HG03095 (cell line): ENCODE data around the gene ZNF628.

Experiments used
- ATAC-seq: cut with Tn5 transposase; IDR thresholded peaks from one replicate; pipeline ENCODE4 v1.9.1; 2021; ENCODE audit warnings: moderate library complexity; ENCODE audit not compliant: unreplicated experiment

The ZNF628 gene

DNA sequence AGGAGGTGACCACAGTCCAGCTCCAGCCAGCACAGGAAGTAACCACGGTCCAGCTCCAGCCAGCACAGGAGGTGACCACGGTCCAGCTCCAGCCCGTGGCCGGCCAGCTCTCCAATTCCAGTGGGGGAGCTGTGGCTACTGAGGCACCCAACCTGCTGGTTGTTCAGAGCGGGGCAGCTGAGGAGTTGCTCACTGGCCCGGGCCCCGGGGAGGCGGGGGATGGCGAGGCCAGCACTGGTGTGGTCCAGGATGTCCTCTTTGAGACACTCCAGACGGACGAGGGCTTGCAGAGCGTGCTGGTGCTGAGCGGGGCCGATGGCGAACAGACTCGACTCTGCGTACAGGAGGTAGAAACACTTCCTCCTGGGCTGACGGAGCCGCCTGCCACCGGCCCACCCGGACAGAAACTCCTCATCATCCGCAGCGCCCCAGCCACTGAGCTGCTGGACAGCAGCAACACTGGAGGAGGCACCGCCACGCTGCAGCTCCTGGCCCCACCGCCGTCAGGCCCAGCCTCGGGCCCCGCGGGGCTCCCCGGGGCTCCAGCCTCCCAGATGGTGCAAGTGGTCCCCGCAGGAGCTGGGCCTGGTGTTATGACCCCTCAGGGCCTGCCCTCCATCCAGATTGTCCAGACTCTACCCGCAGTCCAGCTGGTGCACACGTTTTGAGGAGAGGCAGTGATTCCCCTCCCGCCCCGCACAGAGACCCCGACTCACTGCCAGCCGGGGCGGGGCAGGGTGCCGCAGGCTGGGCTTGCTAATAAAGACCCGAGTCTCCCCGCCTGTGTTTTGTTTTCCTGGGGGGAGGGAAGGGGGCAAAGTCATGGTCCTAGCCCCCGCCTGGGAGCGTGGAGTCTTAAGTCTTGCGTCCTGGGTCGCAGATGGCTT lies 7.5 kb downstream of the ZNF628 start:
- no peak for ATAC-seq

- ATAC-seq: no peak
Observed at GRCh38 chr19:55484593-55485438, 8.4 kb downstream of the ZNF628 start, which contains the start of gene NAT14. Gene NAT14, plus strand, starts transcription at chr19:55485188. Its CDS starts 521 bp downstream, at chr19:55485709.

GRCh38 chr19:55485439-55486011 lies 9.1 kb downstream of the ZNF628 start:
- no peak for ATAC-seq

DNA sequence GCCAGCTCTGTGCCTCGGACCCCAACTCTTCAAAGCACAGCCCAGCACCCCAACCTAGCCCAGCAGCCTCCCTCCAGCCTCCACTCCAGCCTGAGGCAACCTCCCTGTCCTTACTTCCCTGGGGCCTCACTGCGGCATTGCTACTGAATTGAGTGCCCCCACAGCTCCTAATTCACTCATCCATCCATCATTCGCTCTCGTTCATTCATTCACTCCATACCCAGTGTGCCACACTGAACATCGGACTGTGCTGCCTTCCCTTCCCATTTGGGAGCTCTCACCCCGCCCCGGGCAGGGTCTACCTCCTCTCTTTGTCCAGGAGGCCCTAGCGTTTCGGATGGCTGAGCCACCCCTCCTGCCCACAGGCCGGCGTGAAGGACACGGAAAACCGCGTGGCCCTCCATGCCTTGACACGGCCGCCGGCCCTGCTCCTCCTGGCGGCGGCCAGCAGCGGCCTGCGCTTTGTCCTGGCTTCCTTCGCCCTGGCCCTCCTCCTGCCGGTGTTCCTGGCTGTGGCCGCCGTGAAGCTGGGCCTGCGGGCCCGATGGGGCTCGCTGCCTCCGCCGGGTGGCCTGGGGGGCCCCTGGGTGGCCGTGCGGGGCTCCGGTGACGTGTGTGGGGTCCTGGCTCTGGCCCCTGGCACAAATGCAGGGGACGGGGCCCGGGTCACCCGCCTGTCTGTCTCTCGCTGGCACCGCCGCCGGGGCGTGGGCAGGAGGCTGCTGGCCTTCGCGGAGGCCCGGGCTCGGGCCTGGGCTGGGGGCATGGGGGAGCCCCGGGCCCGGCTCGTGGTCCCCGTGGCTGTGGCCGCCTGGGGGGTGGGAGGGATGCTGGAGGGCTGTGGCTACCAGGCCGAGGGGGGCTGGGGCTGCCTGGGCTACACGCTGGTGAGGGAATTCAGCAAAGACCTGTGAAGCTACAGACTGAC lies 9.9 kb downstream of the ZNF628 start:
- no peak for ATAC-seq

GRCh38 chr19:55486971-55487923 lies 10.8 kb downstream of the ZNF628 start:
- no peak for ATAC-seq

GRCh38 chr19:55487924-55488687 lies 11.7 kb downstream of the ZNF628 start, which contains the start of gene SSC5D:
Gene SSC5D, plus strand, starts transcription at chr19:55488436. Its CDS starts 154 bp downstream, at chr19:55488590.
- no peak for ATAC-seq

DNA sequence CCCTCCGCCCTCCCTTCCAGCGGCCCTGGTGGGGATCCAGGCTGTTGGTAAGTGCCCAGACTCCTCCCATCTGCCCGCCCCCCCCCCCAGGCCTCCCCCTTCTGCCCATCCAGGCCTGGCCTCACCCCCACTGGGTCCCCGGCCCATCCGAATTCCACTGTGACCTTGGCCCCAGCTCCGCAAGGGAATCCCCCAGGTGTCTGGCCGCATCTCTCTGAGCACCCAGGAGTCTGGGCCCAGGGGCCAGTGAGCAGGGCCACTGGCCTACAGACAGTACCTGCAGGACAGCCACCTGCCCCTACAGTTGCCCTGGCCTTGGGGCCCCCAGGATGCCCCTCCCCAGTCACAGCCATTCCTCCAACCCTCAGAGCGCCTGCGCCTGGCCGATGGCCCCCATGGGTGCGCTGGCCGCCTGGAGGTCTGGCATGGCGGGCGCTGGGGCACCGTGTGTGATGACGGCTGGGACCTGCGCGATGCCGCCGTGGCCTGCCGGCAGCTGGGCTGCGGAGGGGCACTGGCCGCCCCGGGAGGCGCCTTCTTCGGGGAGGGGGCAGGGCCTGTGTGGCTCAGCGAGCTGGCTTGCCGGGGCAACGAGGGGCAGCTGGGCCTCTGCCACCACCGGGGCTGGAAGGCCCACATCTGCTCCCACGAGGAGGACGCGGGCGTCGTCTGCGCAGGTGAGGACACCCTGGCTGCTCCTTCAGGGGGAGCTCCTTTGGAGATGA lies 12.7 kb downstream of the ZNF628 start:
- no peak for ATAC-seq

- ATAC-seq: no peak
Observed at GRCh38 chr19:55489711-55490477, 13.5 kb downstream of the ZNF628 start.

DNA sequence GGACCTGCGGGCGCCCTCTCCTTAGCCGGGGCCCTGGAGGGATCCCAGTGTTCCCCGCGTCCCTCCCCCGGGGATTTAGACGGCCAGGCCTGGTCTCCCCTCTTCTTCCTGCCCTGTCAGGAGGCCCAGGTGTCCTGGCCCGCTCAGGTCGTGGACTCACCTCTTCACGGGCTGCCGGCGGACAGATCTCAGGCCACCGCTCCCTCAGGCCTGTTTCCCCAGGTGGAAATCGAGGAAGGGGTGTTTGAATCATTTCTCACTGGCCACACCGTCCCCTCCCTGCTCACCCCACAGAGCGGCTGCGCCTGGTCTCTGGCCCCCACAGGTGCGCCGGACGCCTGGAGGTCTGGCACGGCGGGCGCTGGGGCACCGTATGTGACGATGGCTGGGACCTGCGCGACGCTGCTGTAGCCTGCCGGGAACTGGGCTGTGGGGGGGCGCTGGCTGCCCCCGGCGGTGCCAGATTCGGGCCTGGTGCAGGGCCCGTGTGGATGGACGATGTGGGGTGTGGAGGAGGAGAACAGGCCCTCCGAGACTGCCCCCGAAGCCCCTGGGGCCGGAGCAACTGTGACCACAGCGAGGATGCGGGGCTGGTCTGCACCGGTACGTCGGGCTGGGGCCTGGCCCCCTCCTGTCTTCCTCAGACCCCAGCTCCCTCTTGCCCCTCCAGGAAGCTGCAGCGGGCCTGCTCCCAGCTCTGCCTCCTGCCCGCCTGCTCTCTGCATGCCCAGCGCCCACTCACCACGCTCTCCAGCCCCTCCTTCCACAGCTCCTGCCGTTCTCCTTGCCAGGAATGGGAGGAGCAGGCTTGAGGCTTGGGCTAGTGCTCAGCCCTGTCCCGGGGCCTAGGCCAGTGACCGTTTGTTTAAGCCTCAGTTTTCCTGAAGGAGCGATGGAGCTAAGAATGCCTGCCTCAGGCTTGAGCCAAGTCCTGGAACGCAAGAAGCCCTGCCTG lies 14.3 kb downstream of the ZNF628 start:
- ATAC-seq: no peak

DNA sequence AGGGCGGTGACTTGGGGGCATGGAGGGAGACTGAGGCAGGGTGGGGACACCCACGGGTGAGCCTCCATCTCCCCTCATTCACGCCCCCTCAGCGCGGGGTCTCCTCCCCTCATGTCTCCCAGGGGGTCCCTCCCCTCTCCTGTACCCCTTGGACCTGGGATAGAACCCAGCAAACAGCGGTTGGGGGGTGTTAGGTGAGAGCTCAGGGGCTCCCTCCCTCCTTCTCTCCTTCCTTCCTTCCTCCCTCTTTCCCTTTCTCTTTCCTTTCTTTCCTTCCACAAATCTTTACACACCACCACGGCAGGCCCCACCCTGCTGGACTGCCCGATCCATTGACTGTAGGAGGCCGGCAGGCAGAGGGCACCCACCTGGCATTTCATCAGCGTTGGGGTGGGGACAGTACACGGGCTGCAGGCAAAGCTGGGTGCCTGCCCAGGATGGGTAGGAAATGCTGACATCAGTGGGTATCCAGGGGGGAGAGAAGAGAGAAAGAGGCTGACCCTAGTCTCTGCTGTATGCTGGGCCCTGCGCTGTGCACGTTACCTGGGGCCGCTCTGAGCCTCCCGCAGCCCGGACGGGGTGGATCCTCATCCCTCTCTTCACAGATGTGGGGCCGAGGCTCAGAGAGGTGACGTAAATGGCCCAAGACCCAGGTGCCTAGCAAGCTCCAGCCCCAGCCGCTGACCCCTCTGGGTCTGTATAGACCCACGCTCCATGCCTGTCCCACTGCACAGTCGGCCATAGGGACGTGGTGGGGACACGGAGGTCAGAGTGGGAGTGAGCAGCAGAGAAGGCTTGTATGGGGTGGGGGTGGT lies 15.3 kb downstream of the ZNF628 start:
- ATAC-seq: no peak

DNA sequence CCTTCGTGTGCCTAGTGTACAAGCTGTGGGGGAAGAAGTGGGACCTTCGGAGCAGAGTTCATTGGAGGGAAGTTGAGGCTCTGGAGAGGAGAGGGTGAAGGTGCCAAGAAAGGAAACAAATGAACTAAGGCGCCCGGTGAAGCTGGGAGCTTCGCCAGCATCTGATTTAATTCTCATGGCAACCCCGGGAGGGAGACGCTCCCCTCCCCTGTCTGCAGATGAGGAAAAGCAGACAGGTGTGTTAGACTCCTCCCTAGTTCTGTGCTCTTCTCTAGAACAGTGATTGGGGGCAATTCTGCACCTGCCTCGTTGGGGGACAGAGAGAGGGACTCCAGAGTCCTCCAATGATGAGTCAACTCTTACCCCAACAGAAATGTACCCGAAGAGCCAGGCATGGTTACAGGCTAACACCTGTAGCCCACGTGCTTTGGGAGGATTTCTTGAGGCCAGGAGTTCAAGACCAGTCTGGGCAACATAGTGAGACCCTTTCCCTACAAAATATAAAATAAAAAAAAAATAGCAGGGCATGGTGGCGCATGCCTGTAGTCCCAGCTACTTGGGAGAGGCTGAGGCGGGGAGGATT lies 16.0 kb downstream of the ZNF628 start:
- no peak for ATAC-seq

DNA sequence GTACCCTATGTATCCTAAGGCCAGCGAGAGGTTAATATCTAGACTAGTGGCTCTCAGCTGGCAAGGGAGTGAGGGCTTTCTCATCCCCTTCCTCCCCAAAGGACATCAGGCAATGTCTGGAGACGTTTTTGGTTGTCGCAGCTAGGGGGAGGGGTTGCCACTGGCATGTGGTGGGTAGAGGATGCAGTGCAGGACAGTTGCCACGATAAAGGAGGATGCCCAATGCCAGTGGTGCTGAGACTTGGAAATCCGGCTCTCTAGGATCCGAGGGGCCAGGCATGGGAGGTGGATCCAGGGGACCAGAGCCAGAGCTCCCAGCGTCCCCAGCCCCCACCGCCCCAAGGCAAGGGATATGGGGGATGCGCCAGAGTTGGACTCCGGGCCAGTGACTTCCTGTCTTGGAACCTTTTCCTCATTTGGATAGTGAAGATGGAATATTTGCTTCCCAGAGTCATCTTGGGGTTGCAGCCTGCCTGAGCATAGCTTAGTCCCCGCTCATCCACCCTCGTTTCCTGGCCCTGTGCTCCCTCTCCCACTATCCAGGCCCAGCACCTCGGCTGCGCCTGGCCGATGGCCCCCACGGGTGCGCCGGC lies 16.7 kb downstream of the ZNF628 start:
- ATAC-seq: no peak

DNA sequence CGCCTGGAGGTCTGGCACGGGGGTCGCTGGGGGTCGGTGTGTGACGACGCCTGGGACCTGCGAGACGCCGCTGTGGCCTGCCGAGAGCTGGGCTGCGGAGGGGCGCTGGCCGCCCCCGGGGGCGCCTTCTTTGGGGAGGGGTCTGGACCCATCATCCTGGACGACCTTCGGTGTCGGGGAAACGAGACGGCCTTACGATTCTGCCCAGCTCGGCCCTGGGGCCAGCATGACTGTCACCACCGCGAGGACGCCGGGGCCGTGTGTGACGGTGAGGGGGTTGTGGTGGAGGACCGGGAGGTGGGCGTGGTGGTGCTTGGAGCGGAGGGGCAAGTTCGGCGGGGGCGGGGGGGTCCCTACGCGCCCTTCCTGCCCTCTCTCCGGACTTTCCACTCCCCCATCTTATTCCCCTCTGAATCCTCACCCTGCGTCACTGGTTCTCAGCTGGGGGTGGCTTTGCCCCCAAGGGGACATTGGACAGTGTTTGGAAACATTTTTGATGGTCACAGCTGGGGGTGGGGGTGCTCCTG lies 17.3 kb downstream of the ZNF628 start:
- no peak for ATAC-seq

GRCh38 chr19:55494172-55494761 lies 17.9 kb downstream of the ZNF628 start:
- ATAC-seq: no peak
